Measurements from ENCODE around the gene SLC4A1. TPM values are rescaled to one million over a fixed set of nuclear protein-coding genes. Genes with fewer than 3 reads are reported as not detected.

SLC4A1 gene
- total RNA-seq, 1 experiment from 2014 or later = 0.22 TPM

GRCh38 chr17:44232061-44232460, 35.9 kb downstream of the SLC4A1 start (continued):
- no peak for TF ChIP-seq MAX (IDR thresholded peaks at IDR 0.05)

GRCh38 chr17:44230140-44230539, 37.8 kb downstream of the SLC4A1 start:
- DNase-seq (ENCODE audit: low read depth, low spot score) (no peak), ATAC-seq (no peak)
- no peak overlapping the region for H3K9ac ChIP-seq (ENCODE audit: low read length)
- intact Hi-C loops (cut with micrococcal nuclease) = no loop called here
- H2AFZ ChIP-seq (ENCODE audit: low read depth, low read length, poor library complexity, severe bottlenecking) = no peak overlapping the region
- ChIA-PET CTCF (no interaction called here), RAD21 (ENCODE audit: low non-redundant PET in 1 of 2, low total read pairs in 2 of 2, uncharacterized antibody in 2 of 2, unreplicated experiment in 2 of 2) (no interaction called here), POLR2A (interaction anchor here (1.0 kb wide), 1 partner anchor 8 kb away, joined by 5 read pairs; no protein-coding TSS in a partner anchor)
- BruUV-seq (replicated peaks) = no TSS peak
- H4K20me1 ChIP-seq (ENCODE audit: insufficient read depth) = no peaks in the 10 kb centered on the region
- peaks cover 11 to 17% of the 10 kb centered on the region in 2 experiments for H3K4me1 ChIP-seq (ENCODE audit: control insufficient read depth in 1 of 2, insufficient read depth in 2 of 2, low read length in 2 of 2)
- H3K27me3 ChIP-seq (ENCODE audit: insufficient read depth, low read length) = no peaks in the 10 kb centered on the region
- H3K27ac ChIP-seq (ENCODE audit: low read depth, low read length) = no peak overlapping the region
- H3K9me2 ChIP-seq (ENCODE audit: insufficient read depth) = no peaks in the 10 kb centered on the region
- no peaks in the 10 kb centered on the region for H3K36me3 ChIP-seq (ENCODE audit: control insufficient read depth in 1 of 2, insufficient read depth in 2 of 2, low read length in 2 of 2)
- H3K4me3 ChIP-seq (replicated peaks in 1 of 2; ENCODE audit: low read depth in 1 of 2, low read length in 2 of 2) = no peak overlapping the region
- H3K4me2 ChIP-seq (ENCODE audit: low read length) = no peak overlapping the region
- no peak for TF ChIP-seq POLR2A (IDR thresholded peaks at IDR 0.05; ENCODE audit: borderline replicate concordance, extremely low read depth, insufficient read depth, insufficient read length)
- no peak for TF ChIP-seq POLR2AphosphoS5 (IDR thresholded peaks at IDR 0.05; ENCODE audit: low read depth, low read length)
- no peak for TF ChIP-seq RAD21 (IDR thresholded peaks at IDR 0.05; ENCODE audit: low read depth)
- no peak for TF ChIP-seq ZNF274 (IDR thresholded peaks at IDR 0.05; ENCODE audit: low read depth, low read length)
- no peak for TF ChIP-seq EZH2 (IDR thresholded peaks at IDR 0.05)
- TF ChIP-seq FOSL1 (IDR thresholded peaks at IDR 0.05; ENCODE audit: low read depth) = no peak
- TF ChIP-seq CTCF (IDR thresholded peaks at IDR 0.05 in 2 of 3, conservative IDR thresholded peaks at IDR 0.05 in 1 of 3; ENCODE audit: borderline replicate concordance in 1 of 3, insufficient read depth in 1 of 3, low read depth in 2 of 3, low read length in 2 of 3) = no peak
- no peak for TF ChIP-seq SIN3A (IDR thresholded peaks at IDR 0.05; ENCODE audit: low read depth)
- TF ChIP-seq YY1 (IDR thresholded peaks at IDR 0.05; ENCODE audit: extremely low read depth, insufficient replicate concordance, low read depth, low read length) = no peak
- TF ChIP-seq CBX3 (IDR thresholded peaks at IDR 0.05; ENCODE audit: low read depth) = no peak
- TF ChIP-seq ZBTB33 (IDR thresholded peaks at IDR 0.05; ENCODE audit: extremely low read depth, insufficient replicate concordance, low read length) = no peak
- TF ChIP-seq CEBPB (IDR thresholded peaks at IDR 0.05; ENCODE audit: low read depth) = no peak
- no peak for TF ChIP-seq JUND (IDR thresholded peaks at IDR 0.05)
- TF ChIP-seq ATF3 (IDR thresholded peaks at IDR 0.05) = no peak
- H3K9me3 ChIP-seq (ENCODE audit: control insufficient read depth in 1 of 2, insufficient read depth in 1 of 2, low read depth in 1 of 2, low read length in 2 of 2) = no peaks in the 10 kb centered on the region
- H3K79me2 ChIP-seq (ENCODE audit: insufficient read depth, low read length) = no peaks in the 10 kb centered on the region
